GM19463 (cell line): ENCODE data around the gene BDNF.

Source experiments
- ATAC-seq: cut with Tn5 transposase; IDR thresholded peaks from one replicate; pipeline ENCODE4 v1.9.1; 2021; ENCODE audit warnings: mild to moderate bottlenecking, moderate library complexity; ENCODE audit not compliant: unreplicated experiment

BDNF gene

GRCh38 chr11:27605422-27605821 is 94.8 kb downstream of the BDNF start:
- no peak for ATAC-seq
